Ovary (tissue), 9 donors: Measurements from ENCODE around the gene WDFY4. TPM values are rescaled to one million over a fixed set of nuclear protein-coding genes. Genes with fewer than 3 reads are reported as not detected.
"Not testable (repeated sequence)": the region's sequence is repeated elsewhere in the genome, so short reads cannot be mapped to it uniquely, and the experiment has no call there.

Source experiments
- DNase-seq, 5 donors: peaks; one replicate each; pipeline ENCODE4 v3.0.0-alpha.2; 2019 to 2020
- H3K27ac ChIP-seq, 2 donors: fragments of 200-600 bp; one replicate each; pipeline versions ENCODE4 v1.5.1 to v1.8.0; 2019 to 2022
- H3K27me3 ChIP-seq: fragments of 200-600 bp; one replicate; pipeline ENCODE4 v1.8.0; 2022
- H3K36me3 ChIP-seq: fragments of 200-600 bp; sonication (generic); one replicate; pipeline ENCODE4 v1.5.1; 2019
- H3K4me1 ChIP-seq: one replicate; pipeline ENCODE4 v1.8.1; 2013; ENCODE audit warnings: mild to moderate bottlenecking, moderate library complexity; ENCODE audit not compliant: insufficient read depth
- H3K4me3 ChIP-seq: fragments of 200-600 bp; sonication (generic); one replicate; pipeline ENCODE4 v1.5.1; 2017
- H3K9me3 ChIP-seq, 2 donors: fragments of 200-600 bp in 1 of 2; sonication (generic) in 1 of 2; one replicate each; pipeline versions ENCODE4 v1.5.1 to v1.8.1; 2013 to 2019; ENCODE audit warnings: mild to moderate bottlenecking in 1 of 2, moderate library complexity in 1 of 2
- EP300 ChIP-seq: sonication (generic); formaldehyde crosslinking; IDR thresholded peaks from one replicate; pipeline ENCODE4 v1.6.1; 2017; ENCODE audit warnings: antibody characterized with exemption
- POLR2A ChIP-seq: fragments of 450-650 bp; IDR thresholded peaks from one replicate; pipeline ENCODE4 v1.6.1; 2017; ENCODE audit warnings: antibody characterized with exemption, mild to moderate bottlenecking, moderate library complexity
- WGBS, 3 donors: extraction: QIAGEN DNeasy Blood & Tissue Kit in 1 of 3; methylation state at CpG; one replicate each; pipeline versions ENCODE4 v1.1.5 to v1.1.7; 2013 to 2017; 5-methylcytosine and 5-hydroxymethylcytosine counted together
- intact Hi-C, 4 donors: fragments of 100-400 bp; cut with DNase I; formaldehyde crosslinking; loops; one replicate each; pipeline versions ENCODE4 v1.11.0 to v1.15.1; 2022 to 2023
- polyA plus RNA-seq, 2 donors: library from polyadenylated mRNA; stranded (reverse); fragments of 200-250 nt in 1 of 2; fragments of 350-450 nt in 1 of 2; fragmentation: Illumina TruSeq in 1 of 2; extraction: RNeasy Lipid Tissue Mini Kit (QIAGEN cat#74804) in 1 of 2; gene quantifications; one replicate each; pipeline ENCODE4 v1.2.3, GENCODE V29; 2013 to 2014
- total RNA-seq, 7 donors: library from RNA; depleted of rRNA in 2 of 7; stranded (reverse); fragments of >200 nt in 2 of 7; fragmentation: NEBNext Ultra II Directional in 3 of 7; extraction: Animal tissue kit (Norgen Biotek cat#: 25700) in 3 of 7; gene quantifications; one replicate each; pipeline versions ENCODE4 v1.1.0 to v1.2.4, GENCODE V29; 2016 to 2023
- TF ChIP-seq, protein P1 (sequence below), 3 donors: fragments of 450-650 bp in 2 of 3; fragments of 200-600 bp in 1 of 3; IDR thresholded peaks; one replicate each; pipeline versions ENCODE4 v1.5.1 to v1.8.0; 2016 to 2022; ENCODE audit warnings: antibody characterized with exemption in 3 of 3, mild to moderate bottlenecking in 1 of 3
- donor health status: DM: no; HTN: no; CAD: no; lungs with moderate emphysema.
- donor health status: DM: no; HTN: no; CAD: no.
- donor health status: Bipolar disorder and iron deficiency.
- donor health status: DM: yes; HTN: yes; CAD: no.
- donor health status: DM: no; HTN: no; CAD: no.
- donor health status: DM: yes; HTN: yes; CAD: no.

Gene WDFY4
- total and polyA plus RNA-seq, 9 donors = 0.54 to 4.2 (median 1.7) TPM

DNA sequence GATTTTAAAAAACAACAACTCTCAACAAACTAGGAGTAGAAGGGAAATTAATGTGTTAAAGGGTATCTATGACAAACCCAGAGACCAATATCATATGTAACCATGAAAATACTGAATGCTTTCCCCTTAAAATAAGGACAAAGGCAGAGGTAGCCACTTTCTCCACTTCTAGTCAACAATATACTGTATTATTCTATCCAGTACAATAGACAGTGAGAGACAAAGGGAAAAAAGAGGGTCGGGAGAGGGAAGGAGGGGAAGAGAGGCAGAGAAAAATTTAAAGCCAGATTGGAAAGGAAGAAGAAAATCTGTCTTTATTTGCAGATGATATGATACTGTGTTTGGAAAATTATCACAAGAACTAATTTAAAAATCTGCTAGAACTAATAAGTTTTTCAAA is 39.1 kb upstream of the WDFY4 start:
- no peak overlapping the region for H3K4me3 ChIP-seq
- no peaks in the 10 kb centered on the region for H3K9me3 ChIP-seq
- H3K27ac ChIP-seq = no peak overlapping the region
- intact Hi-C loops = no loop called here
- no peak for TF ChIP-seq POLR2A
- TF ChIP-seq, protein P1, sequence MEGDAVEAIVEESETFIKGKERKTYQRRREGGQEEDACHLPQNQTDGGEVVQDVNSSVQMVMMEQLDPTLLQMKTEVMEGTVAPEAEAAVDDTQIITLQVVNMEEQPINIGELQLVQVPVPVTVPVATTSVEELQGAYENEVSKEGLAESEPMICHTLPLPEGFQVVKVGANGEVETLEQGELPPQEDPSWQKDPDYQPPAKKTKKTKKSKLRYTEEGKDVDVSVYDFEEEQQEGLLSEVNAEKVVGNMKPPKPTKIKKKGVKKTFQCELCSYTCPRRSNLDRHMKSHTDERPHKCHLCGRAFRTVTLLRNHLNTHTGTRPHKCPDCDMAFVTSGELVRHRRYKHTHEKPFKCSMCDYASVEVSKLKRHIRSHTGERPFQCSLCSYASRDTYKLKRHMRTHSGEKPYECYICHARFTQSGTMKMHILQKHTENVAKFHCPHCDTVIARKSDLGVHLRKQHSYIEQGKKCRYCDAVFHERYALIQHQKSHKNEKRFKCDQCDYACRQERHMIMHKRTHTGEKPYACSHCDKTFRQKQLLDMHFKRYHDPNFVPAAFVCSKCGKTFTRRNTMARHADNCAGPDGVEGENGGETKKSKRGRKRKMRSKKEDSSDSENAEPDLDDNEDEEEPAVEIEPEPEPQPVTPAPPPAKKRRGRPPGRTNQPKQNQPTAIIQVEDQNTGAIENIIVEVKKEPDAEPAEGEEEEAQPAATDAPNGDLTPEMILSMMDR (IDR thresholded peaks at IDR 0.05) = no peak
- no peak for TF ChIP-seq EP300
- no peaks in the 10 kb centered on the region for H3K36me3 ChIP-seq
- no peaks in the 10 kb centered on the region for H3K4me1 ChIP-seq
- no peak for DNase-seq
- 75 to 84% (median 78%) methylated on average over 1 of the region's 1 CpG for WGBS, 3 donors
- H3K27me3 ChIP-seq = no peaks in the 10 kb centered on the region

DNA sequence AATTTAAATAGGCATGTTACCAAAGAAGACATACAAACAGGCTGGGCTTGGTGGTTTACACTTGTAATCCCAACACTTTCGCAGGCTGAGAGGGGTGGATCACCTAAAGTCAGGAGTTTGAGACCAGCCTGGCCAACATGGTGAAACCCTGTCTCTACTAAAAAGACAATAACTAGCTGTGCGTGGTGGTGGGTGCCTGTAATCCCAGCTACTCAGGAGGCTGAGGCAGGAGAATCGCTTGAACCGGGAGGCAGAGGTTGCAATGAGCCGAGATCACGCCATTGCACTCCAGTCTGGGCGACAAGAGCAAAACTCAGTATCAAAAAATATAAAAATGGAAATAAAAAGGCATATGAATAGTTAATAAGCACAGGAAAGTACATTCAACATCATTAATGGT is 37.6 kb upstream of the WDFY4 start:
- H3K27me3 ChIP-seq, H3K27ac ChIP-seq, DNase-seq, H3K4me1 ChIP-seq, H3K9me3 ChIP-seq, H3K4me3 ChIP-seq, H3K36me3 ChIP-seq, intact Hi-C loops: not testable (repeated sequence)
- WGBS, 3 donors = 93 to 96% (median 96%) methylated on average over 7 of the region's 7 CpGs

DNA sequence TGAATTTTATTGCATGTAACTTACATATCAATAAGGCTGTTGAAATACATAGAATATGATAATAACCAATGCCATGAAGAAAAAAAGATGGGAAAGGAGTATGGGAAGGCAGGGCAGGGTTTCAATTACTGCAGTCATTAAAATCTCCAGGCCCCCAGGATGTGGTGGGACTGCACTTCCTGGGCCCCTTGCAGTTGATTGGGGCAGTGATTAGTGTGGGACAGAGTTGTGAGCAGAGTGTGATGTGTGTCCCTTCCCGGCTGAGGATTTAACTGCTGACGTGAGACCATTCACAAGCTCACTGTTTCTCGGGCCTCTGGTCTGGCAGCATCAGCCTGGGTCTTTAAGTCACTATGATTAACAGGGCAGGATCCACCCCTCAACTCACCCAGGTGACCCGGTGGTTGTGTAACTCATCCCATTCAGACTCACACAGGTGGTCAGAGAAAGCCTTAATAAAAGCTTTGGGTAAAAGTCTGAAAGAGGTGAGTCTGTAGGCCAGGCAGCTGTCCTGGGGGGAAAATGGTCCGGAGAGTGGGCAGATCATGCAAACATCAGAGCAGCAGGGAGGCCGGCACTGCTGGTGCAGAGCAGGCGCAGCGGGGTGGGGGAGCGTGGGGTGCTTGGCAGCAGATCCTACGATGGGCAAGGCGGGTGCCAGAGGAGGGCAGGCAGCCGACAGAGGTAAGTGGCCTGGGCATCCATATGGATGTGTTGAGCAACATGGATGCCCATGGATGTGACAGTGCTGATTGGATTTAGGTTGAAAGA is 36.3 kb upstream of the WDFY4 start:
- Histone ChIP-seq H3K4me1 (no peaks in the 10 kb centered on the region), H3K9me3 (no peaks in the 10 kb centered on the region), H3K27me3 (no peaks in the 10 kb centered on the region), H3K36me3 (no peaks in the 10 kb centered on the region), H3K27ac (no peak overlapping the region), H3K4me3 (no peak overlapping the region)
- DNase-seq = no peak
- TF ChIP-seq POLR2A (no peak), EP300 (no peak)
- TF ChIP-seq, protein P1 (IDR thresholded peaks at IDR 0.05) = no peak
- WGBS, 3 donors = 78 to 88% (median 82%) methylated on average over 12 of the region's 12 CpGs
- intact Hi-C loops = no loop called here

DNA sequence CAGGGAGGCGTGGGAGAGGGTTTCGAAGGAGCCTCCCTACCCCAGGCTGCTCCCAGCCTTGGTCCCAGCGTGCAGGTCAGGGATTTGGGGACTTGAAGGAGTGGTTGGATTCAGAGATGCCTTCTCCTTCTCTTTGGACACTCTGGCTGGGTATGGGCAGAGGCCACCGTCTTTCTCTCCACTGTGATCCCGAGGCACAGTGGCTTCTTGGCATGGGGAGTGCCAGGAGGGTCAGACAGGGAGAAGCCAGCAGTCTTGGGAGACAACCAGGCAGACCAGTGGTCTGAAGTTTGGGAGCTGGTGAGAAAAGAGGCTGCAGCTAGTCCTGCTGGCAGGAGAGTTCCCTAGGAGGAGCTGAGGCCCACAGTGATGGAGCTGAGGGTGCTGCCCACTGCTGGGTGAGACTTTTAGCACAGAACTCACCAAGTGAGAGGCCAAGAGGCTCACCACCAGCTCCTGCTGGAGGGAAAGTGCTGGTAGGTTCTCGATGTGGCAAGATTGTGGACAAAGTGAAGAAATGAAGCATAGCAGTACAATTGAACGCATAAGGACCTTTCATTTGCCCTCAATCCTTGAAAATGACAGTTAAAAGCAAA is 35.2 kb upstream of the WDFY4 start:
- H3K27me3 ChIP-seq = no peaks in the 10 kb centered on the region
- no peak overlapping the region for H3K4me3 ChIP-seq
- intact Hi-C loops = no loop called here
- no peaks in the 10 kb centered on the region for H3K9me3 ChIP-seq
- no peaks in the 10 kb centered on the region for H3K36me3 ChIP-seq
- H3K4me1 ChIP-seq = no peaks in the 10 kb centered on the region
- WGBS, 3 donors = 78 to 90% (median 86%) methylated on average over 7 of the region's 7 CpGs
- DNase-seq = no peak
- TF ChIP-seq, protein P1 (IDR thresholded peaks at IDR 0.05) = no peak
- TF ChIP-seq EP300 = no peak
- no peak for TF ChIP-seq POLR2A
- H3K27ac ChIP-seq = no peak overlapping the region

DNA sequence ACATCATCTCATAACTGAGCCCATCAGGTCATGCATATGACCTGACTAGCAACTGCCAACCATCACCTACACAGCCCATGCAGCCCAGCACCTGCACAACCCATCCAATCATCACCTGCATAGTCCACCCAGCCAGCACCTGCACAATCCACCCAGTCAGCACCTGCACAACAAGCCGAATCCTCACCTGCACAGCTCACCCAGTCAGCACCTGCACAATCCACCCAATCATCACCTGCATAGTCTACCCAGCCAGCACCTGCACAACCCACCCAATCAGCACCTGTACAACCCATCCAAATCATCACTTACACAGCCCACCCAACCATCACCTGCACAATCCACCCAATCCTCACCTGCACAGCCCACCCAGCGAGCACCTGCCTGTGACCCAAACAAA is 33.4 kb upstream of the WDFY4 start:
- Histone ChIP-seq H3K27ac (no peak overlapping the region), H3K27me3 (no peaks in the 10 kb centered on the region), H3K4me1 (no peaks in the 10 kb centered on the region), H3K36me3 (no peaks in the 10 kb centered on the region), H3K4me3 (no peak overlapping the region), H3K9me3 (no peaks in the 10 kb centered on the region)
- TF ChIP-seq POLR2A (no peak), EP300 (no peak)
- TF ChIP-seq, protein P1 (IDR thresholded peaks at IDR 0.05) = no peak
- WGBS, 3 donors = 91 to 94% (median 94%) methylated on average over 2 of the region's 2 CpGs
- no peak for DNase-seq
- intact Hi-C loops = loop anchor here in 1 of 4 donors (10.0 kb wide), 1 partner anchor 96 kb away; no protein-coding TSS in a partner anchor
